Lung (tissue), 12 donors: ENCODE measurements around the gene NR2C2. TPM values are rescaled to one million over a fixed set of nuclear protein-coding genes. Genes with fewer than 3 reads are reported as not detected.

Source experiments
- ATAC-seq: fragments of 200-7000 bp; cut with Tn5 transposase; one replicate; pipeline ENCODE4 v1.9.1; 2020; ENCODE audit warnings: moderate number of reproducible peaks; ENCODE audit not compliant: insufficient read depth, low FRiP score
- DNase-seq, 3 donors: peaks; one replicate each; pipeline ENCODE4 v3.0.0-alpha.2; 2013 to 2017
- H3K27ac ChIP-seq, 2 donors: one replicate each; pipeline ENCODE4 v1.5.1; 2013; ENCODE audit warnings: mild to moderate bottlenecking in 2 of 2, moderate library complexity in 2 of 2, control low read depth in 1 of 2, inconsistent platforms in 1 of 2, low read depth in 1 of 2, low read length in 1 of 2
- H3K27me3 ChIP-seq, 3 donors: one replicate each; pipeline ENCODE4 v1.5.1; 2013; ENCODE audit warnings: low read length in 2 of 3; ENCODE audit not compliant: control insufficient read depth in 3 of 3, insufficient read depth in 3 of 3
- H3K36me3 ChIP-seq, 4 donors: one replicate each; pipeline ENCODE4 v1.5.1; 2013; ENCODE audit warnings: low read length in 4 of 4, mild to moderate bottlenecking in 1 of 4, moderate library complexity in 1 of 4; ENCODE audit not compliant: control insufficient read depth in 4 of 4, insufficient read depth in 4 of 4
- H3K4me1 ChIP-seq, 5 donors: one replicate each; pipeline ENCODE4 v1.5.1; 2013; ENCODE audit warnings: low read length in 5 of 5, mild to moderate bottlenecking in 2 of 5, moderate library complexity in 1 of 5; ENCODE audit not compliant: control insufficient read depth in 5 of 5, insufficient read depth in 5 of 5
- H3K4me3 ChIP-seq: one replicate; pipeline ENCODE4 v1.5.1; 2013; ENCODE audit warnings: mild to moderate bottlenecking, control low read depth, moderate library complexity
- H3K9ac ChIP-seq, 2 donors: one replicate each; pipeline ENCODE4 v1.5.1; 2013; ENCODE audit warnings: low read length in 2 of 2, control low read depth in 1 of 2; ENCODE audit not compliant: insufficient read depth in 1 of 2
- H3K9me3 ChIP-seq, 4 donors: one replicate each; pipeline ENCODE4 v1.5.1; 2013; ENCODE audit warnings: low read length in 3 of 4, mild to moderate bottlenecking in 1 of 4, moderate library complexity in 1 of 4; ENCODE audit not compliant: control insufficient read depth in 4 of 4, insufficient read depth in 3 of 4
- CTCF ChIP-seq: IDR thresholded peaks from 2 replicates; pipeline ENCODE4 v1.5.1; 2012; ENCODE audit warnings: mild to moderate bottlenecking; ENCODE audit errors: control extremely low read depth, extremely low read depth
- WGBS, 2 donors: extraction: QIAGEN DNeasy Blood & Tissue Kit; methylation state at CpG; one replicate each; pipeline ENCODE4 v1.1.7; 2013; 5-methylcytosine and 5-hydroxymethylcytosine counted together
- polyA plus RNA-seq, 2 donors: library from polyadenylated mRNA; stranded (reverse); fragments of 200-250 nt; gene quantifications; one replicate each; pipeline ENCODE4 v1.2.1, GENCODE V29; 2013
- total RNA-seq, 2 donors: library from RNA; depleted of rRNA in 1 of 2; stranded (reverse); fragments of >200 nt in 1 of 2; gene quantifications; one replicate each; pipeline ENCODE4 v1.2.1, GENCODE V29; 2014 to 2021
- donor health status: control.
- donor health status: control.
- donor health status: Bipolar disorder and iron deficiency.
- donor health status: healthy.
- donor health status: DM: yes; HTN: yes; CAD: no.

Gene NR2C2
- total and polyA plus RNA-seq, 4 donors, result 9.2 to 71.0 (median 24.8) TPM

- no peaks in the 10 kb centered on the region for H3K9me3 ChIP-seq
- no peaks in the 10 kb centered on the region for H3K27me3 ChIP-seq
- H3K36me3 ChIP-seq, result peaks cover 32 to 50% (median 39%) of the 10 kb centered on the region in 4 donors
- H3K9ac ChIP-seq, result no peak overlapping the region
- DNase-seq, result no peak
- no peak for ATAC-seq
- peaks cover 0 to 1% (median 0%) of the 10 kb centered on the region in 5 donors for H3K4me1 ChIP-seq
- H3K4me3 ChIP-seq, result no peak overlapping the region
- 81 to 94% methylated on average over 3 of the region's 3 CpGs for WGBS, 2 donors
- no peak overlapping the region for H3K27ac ChIP-seq
- no peak for TF ChIP-seq CTCF
Measured at GRCh38 chr3:15014606-15015328, 67.4 kb downstream of the NR2C2 start.

- H3K9me3 ChIP-seq, result no peaks in the 10 kb centered on the region
- H3K36me3 ChIP-seq, result peaks cover 35 to 57% (median 45%) of the 10 kb centered on the region in 4 donors
- WGBS, 2 donors, result 88 to 91% methylated on average over 4 of the region's 4 CpGs
- H3K9ac ChIP-seq, result no peak overlapping the region
- H3K27me3 ChIP-seq, result no peaks in the 10 kb centered on the region
- H3K4me3 ChIP-seq, result no peak overlapping the region
- DNase-seq, result no peak
- no peak overlapping the region for H3K27ac ChIP-seq
- no peak for TF ChIP-seq CTCF
- peaks cover 0 to 1% (median 0%) of the 10 kb centered on the region in 5 donors for H3K4me1 ChIP-seq
- no peak for ATAC-seq
Measured at GRCh38 chr3:15015456-15015855, 68.1 kb downstream of the NR2C2 start.

- Histone ChIP-seq H3K27me3 (no peaks in the 10 kb centered on the region), H3K36me3 (peaks cover 46 to 62% (median 51%) of the 10 kb centered on the region in 4 donors), H3K9ac (no peak overlapping the region), H3K4me1 (no peaks in the 10 kb centered on the region), H3K4me3 (no peak overlapping the region), H3K27ac (no peak overlapping the region), H3K9me3 (no peaks in the 10 kb centered on the region)
- ATAC-seq, result no peak
- no peak for TF ChIP-seq CTCF
- no peak for DNase-seq
- WGBS, 2 donors, result 92 to 98% methylated on average over 2 of the region's 2 CpGs
Measured at GRCh38 chr3:15017191-15017590, 69.8 kb downstream of the NR2C2 start.
